HG03060 (cell line): ENCODE results near the gene NELL2.
"Not testable (repeated sequence)": the region's sequence is repeated elsewhere in the genome, so short reads cannot be mapped to it uniquely, and the experiment has no call there.

Source experiments
- ATAC-seq: cut with Tn5 transposase; IDR thresholded peaks from one replicate; pipeline ENCODE4 v1.9.1; 2021; ENCODE audit warnings: low read depth, moderate number of reproducible peaks; ENCODE audit not compliant: unreplicated experiment

NELL2 gene

GRCh38 chr12:44847888-44848702, 28.0 kb downstream of the NELL2 start:
- peak; percentile 60 for ATAC-seq

DNA sequence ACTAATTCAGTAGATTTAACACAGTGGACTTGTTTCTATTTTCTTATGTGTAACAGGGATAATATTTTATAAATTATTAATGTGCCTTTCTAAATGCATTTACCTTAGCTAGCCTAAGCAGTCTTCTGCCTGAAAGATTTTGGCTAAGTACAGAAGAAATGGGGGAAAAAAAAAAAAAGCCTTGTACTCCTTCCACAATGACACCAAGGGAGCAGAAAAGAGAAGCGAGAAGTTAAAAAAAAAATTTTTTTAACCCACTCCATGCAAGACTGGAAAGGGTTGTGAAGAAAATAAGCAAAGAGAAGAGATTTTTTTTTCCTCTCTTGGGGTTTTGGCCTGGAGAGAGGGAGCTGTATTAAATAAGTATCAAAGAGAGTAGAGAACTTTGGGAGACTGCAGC, 28.7 kb downstream of the NELL2 start:
- ATAC-seq = no peak

GRCh38 chr12:44846826-44847225, 29.3 kb downstream of the NELL2 start:
- ATAC-seq = no peak

GRCh38 chr12:44842669-44843068, 33.4 kb downstream of the NELL2 start:
- no peak for ATAC-seq

- ATAC-seq = no peak
These were observed 36.3 kb downstream of the NELL2 start for GRCh38 chr12:44839785-44840184.

- no peak for ATAC-seq
These were observed 38.9 kb downstream of the NELL2 start for GRCh38 chr12:44837114-44837755.

DNA sequence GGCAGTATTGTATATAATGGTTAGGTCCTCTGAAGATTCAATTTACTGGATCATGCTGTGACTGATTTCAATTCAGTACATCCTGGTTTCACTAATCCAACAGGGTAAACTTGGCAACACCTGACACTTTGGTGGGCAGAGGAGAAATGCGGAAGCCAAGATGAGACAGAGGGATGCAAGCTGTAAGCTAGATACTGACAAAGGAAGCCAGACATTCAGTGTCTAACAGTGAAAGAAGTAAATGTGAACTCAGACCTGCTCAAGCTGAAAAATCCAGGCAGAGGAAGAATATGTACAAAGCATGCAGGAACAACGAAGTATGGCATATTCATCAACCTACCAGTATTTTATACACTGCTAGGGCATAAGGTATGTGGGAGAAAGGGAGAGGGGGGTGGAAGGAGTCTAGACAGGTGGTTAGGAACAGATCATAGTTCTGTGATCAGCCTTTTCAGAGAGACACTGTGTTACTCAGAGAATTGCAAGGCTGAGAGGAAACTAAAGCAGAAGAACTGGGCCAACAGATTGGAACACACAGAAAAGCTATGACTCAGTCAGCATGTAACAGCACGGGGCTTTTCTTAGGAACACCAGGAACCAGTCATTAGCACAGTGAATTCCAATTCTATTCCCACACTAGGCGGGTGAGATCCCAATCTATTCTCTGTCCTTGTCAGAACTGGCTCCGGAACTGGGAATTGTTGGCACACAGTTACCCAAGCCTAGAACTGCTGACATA, 40.3 kb downstream of the NELL2 start:
- no peak for ATAC-seq

GRCh38 chr12:44834996-44835395, 41.1 kb downstream of the NELL2 start:
- not testable (repeated sequence) for ATAC-seq

- no peak for ATAC-seq
These were observed 42.6 kb downstream of the NELL2 start for GRCh38 chr12:44833561-44833960.

DNA sequence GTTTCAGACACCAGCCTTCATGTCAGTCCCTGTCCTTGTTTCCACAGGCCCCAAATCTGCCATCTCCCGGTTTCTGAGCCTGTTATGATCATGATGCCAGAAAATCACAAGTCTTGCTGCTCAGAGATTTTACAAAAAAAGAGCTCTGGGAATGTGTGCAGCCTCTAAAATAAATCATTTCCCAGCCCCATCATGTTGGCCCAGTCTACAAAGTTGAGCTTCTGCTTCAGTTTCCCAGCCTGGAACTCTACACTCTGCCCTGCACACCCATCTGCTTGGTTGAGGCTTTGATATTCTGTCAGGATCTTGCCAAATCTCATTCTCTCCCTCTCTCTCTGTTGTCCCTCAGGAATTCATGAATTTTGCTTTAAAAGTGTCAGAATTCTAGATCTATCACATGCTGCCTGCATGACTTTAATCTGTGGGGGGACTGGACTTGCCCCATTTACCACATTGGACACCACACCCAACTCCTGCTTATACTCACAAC, 45.5 kb downstream of the NELL2 start:
- no peak for ATAC-seq

GRCh38 chr12:44829045-44829444, 47.1 kb downstream of the NELL2 start:
- no peak for ATAC-seq

DNA sequence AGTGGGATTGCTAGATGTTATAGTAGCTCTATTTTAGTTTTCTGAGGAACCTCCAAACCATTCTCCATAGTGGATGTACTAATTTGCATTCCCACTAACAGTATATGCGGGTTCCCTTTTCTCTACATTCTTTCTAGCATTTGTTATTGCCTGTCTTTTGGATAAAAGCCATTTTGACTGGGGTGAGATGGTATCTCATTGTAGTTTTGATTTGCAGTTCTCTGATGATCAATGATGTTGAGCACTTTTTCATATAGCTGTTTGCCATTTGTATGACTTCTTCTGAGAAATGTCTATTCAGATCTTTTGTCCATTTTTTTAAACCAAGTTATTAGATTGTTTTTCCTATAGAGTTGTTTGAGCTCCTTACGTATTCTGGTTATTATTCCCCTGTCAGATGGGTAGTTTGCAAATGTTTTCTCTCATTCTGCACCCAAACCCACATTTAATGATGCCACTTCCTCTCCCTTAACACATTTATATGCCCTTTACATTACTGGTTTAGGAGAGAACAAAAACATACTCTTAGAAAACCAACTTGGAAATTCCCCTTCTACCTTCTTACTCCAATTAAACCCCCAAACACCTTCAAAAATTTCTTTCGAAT, 48.2 kb downstream of the NELL2 start:
- ATAC-seq = no peak

DNA sequence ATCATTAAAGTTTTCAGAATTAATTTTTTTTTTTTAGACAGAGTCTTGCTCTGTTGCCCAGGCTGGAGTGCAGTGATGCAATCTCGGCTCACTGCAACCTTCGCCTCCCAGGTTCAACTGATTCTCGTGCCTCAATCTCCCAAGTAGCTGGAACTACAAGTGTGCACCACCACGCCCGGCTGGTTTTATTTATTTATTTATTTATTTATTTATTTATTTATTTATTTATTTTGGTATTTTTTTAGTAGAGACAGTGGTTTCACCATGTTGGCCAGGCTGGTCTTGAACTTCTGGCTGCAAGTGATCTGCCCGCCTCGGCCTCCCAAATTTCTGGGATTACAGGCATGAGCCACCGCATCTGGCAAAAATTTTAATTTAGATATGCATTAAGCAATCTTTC, 54.4 kb downstream of the NELL2 start:
- not testable (repeated sequence) for ATAC-seq

DNA sequence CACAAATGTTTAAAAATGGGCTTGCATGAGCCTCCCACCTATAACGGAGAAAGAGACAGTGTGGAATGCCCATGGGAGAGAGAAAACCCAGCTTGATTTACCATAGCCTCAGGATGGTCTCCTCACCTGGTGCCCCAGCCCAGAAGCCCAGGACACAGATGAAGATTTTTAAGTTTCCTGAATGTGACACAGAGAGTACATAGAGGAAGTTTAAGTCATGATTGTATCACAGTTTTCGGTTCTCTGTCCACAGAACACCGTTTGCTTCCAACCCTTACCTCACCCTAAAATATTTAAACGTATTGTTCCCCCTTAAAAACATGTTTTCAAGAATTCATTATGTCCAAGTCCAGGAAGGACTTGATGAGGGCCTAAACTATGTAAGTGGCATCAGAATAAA, 56.2 kb downstream of the NELL2 start:
- ATAC-seq = no peak

DNA sequence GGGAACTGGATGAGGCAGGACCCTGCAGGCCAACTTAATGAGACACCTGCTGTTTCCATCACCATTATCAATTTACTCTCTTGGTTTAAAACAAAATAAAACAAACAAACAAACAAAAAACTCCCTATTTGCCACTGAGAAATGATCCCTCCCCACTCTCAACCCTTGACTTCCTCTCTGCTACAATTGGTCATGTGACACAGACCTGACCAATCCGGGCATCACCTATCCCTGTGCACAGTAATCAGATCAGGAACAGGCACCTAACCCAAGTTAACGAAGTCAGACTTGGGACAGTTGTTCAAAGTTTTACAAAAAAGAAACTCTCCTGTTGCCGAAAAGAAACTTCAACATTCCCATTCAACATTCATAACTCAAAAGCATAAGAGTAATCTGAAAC, 58.4 kb downstream of the NELL2 start:
- no peak for ATAC-seq

- ATAC-seq = no peak
These were observed 59.6 kb downstream of the NELL2 start for GRCh38 chr12:44816446-44817017.

DNA sequence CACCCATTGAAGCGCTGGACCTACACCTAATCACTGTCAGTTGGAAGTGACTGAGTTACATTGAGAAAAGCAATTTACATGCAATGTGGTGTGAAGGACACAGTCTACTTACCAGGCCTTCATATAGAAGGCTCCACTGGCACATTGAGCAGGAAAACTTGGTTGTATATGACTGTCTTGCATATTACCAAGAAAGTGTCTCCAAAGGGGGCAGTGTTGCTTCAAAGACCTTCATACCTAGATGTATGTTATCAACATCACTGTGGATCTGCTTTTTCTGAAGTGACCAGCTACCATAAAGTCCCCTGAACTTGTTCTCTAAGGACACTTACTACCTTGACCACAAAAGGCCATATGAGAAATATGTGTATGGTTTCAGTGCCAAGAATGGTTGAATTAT, 64.1 kb downstream of the NELL2 start:
- no peak for ATAC-seq

GRCh38 chr12:44804068-44804467, 72.0 kb downstream of the NELL2 start:
- ATAC-seq = no peak

DNA sequence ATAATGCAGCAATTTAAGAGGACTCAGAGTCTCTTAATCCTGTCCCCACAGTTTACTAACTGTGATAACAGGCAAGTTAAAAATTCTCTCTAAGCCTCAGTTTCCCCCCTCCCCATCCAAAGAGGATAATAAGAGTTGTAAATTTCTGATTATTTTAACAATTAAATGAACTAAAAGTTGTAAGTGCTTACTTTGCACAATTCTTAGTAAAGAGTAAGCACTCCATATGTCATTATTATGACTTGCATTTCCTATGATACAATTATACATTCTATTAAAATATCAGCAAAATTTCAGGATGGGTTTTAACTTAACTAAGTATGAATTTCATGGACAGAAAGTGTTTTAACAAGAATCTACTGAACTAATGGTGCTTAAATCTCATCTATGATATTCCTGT, 80.1 kb downstream of the NELL2 start:
- no peak for ATAC-seq

- no peak for ATAC-seq
These were observed 87.4 kb downstream of the NELL2 start for GRCh38 chr12:44788731-44789130.
